ENCODE data around the gene ADAT3. TPM values are rescaled to one million over a fixed set of nuclear protein-coding genes. Genes with fewer than 3 reads are reported as not detected.

The ADAT3 gene
- total and polyA plus RNA-seq, 2 experiments from 2014 or later, result 2.4 to 11.0 TPM

DNA sequence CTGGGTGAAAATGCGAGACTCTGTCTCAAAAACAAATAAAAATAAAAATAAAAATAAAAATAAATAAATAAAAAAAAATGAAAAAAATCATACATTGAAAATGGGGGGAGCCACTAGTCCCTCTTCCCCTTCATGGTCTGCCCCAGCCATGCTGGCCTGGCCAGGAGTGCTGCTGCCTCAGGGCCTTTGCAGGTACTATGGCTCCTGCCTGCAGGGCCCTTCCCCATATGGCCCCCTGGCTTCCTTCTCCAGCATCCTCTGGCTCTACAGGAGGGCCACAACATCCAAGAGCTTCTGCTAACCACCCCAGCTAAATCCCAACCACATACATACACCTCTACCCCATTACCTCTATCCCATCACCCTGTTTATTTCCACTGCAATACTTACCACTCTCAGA lies 15.3 kb upstream of the ADAT3 start:
- Histone ChIP-seq H3K9me2 (replicated peaks; ENCODE audit: insufficient read depth) (no peaks in the 10 kb centered on the region), H3K36me3 (replicated peaks; ENCODE audit: insufficient read depth, low read depth) (no peaks in the 10 kb centered on the region), H3K27ac (no peak overlapping the region), H3K4me2 (no peak overlapping the region), H3K4me1 (ENCODE audit: insufficient read depth) (peaks cover 2% of the 10 kb centered on the region), H2AFZ (no peak overlapping the region), H3K79me2 (peaks cover 1% of the 10 kb centered on the region), H3K4me3 (no peak overlapping the region), H3K27me3 (no peaks in the 10 kb centered on the region), H3K9me3 (ENCODE audit: low read depth) (no peaks in the 10 kb centered on the region), H4K20me1 (ENCODE audit: insufficient read depth, poor library complexity, severe bottlenecking) (no peaks in the 10 kb centered on the region)
- WGBS (ENCODE audit: low lambda C conversion rate, missing lambda C conversion rate), result 100% methylated on average over 1 of the region's 1 CpG
- no peak for TF ChIP-seq EZH2 (IDR thresholded peaks at IDR 0.05; ENCODE audit: borderline replicate concordance)
- TF ChIP-seq EZH2phosphoT487 (IDR thresholded peaks at IDR 0.05; ENCODE audit: low read depth, severe bottlenecking, unreplicated experiment), result no peak
- DNase-seq (ENCODE audit: low spot score), result no peak

DNA sequence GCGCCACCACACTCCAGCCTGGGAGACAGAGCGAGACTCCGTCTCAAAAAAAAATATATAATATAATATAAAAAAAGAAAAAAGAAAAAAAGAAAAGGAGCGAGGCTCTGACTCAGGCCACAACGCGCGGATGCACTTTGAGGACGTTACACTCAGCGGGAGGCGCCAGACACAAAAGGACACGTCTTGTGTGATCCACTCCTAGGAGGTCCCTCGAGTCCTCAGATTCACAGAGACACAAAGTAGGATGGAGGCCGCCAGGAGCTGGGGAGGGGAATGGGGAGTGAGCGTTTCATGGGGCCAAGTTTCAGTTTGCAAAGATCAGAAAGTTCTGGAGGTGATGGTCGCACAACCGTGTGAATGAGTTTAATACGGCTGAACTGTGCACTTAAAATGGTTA lies 11.4 kb upstream of the ADAT3 start:
- no peak overlapping the region for H3K4me2 ChIP-seq
- H3K4me1 ChIP-seq (ENCODE audit: insufficient read depth), result no peaks in the 10 kb centered on the region
- no peaks in the 10 kb centered on the region for H3K9me3 ChIP-seq (ENCODE audit: low read depth)
- TF ChIP-seq EZH2 (IDR thresholded peaks at IDR 0.05; ENCODE audit: borderline replicate concordance) (no peak), EZH2phosphoT487 (IDR thresholded peaks at IDR 0.05; ENCODE audit: low read depth, severe bottlenecking, unreplicated experiment) (no peak)
- TF ChIP-seq, protein P1, sequence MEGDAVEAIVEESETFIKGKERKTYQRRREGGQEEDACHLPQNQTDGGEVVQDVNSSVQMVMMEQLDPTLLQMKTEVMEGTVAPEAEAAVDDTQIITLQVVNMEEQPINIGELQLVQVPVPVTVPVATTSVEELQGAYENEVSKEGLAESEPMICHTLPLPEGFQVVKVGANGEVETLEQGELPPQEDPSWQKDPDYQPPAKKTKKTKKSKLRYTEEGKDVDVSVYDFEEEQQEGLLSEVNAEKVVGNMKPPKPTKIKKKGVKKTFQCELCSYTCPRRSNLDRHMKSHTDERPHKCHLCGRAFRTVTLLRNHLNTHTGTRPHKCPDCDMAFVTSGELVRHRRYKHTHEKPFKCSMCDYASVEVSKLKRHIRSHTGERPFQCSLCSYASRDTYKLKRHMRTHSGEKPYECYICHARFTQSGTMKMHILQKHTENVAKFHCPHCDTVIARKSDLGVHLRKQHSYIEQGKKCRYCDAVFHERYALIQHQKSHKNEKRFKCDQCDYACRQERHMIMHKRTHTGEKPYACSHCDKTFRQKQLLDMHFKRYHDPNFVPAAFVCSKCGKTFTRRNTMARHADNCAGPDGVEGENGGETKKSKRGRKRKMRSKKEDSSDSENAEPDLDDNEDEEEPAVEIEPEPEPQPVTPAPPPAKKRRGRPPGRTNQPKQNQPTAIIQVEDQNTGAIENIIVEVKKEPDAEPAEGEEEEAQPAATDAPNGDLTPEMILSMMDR (IDR thresholded peaks at IDR 0.05; ENCODE audit: poor library complexity), result no peak
- H2AFZ ChIP-seq, result no peak overlapping the region
- no peaks in the 10 kb centered on the region for H3K79me2 ChIP-seq
- H3K4me3 ChIP-seq, result no peak overlapping the region
- H3K36me3 ChIP-seq (replicated peaks; ENCODE audit: insufficient read depth, low read depth), result no peaks in the 10 kb centered on the region
- H3K9me2 ChIP-seq (replicated peaks; ENCODE audit: insufficient read depth), result no peaks in the 10 kb centered on the region
- H4K20me1 ChIP-seq (ENCODE audit: insufficient read depth, poor library complexity, severe bottlenecking), result no peaks in the 10 kb centered on the region
- WGBS (ENCODE audit: low lambda C conversion rate, missing lambda C conversion rate), result 82% methylated on average over 16 of the region's 17 CpGs
- no peak overlapping the region for H3K27ac ChIP-seq
- no peaks in the 10 kb centered on the region for H3K27me3 ChIP-seq
- no peak for DNase-seq (ENCODE audit: low spot score)

- 90% methylated on average over 13 of the region's 13 CpGs for WGBS (ENCODE audit: low lambda C conversion rate, missing lambda C conversion rate)
- H3K4me1 ChIP-seq (ENCODE audit: insufficient read depth), result no peaks in the 10 kb centered on the region
- no peak overlapping the region for H3K4me3 ChIP-seq
- no peaks in the 10 kb centered on the region for H3K9me3 ChIP-seq (ENCODE audit: low read depth)
- TF ChIP-seq EZH2phosphoT487 (IDR thresholded peaks at IDR 0.05; ENCODE audit: low read depth, severe bottlenecking, unreplicated experiment), result no peak
- no peak for TF ChIP-seq EZH2 (IDR thresholded peaks at IDR 0.05; ENCODE audit: borderline replicate concordance)
- TF ChIP-seq, protein P1 (IDR thresholded peaks at IDR 0.05; ENCODE audit: poor library complexity), result no peak
- H2AFZ ChIP-seq, result no peak overlapping the region
- no peaks in the 10 kb centered on the region for H3K27me3 ChIP-seq
- no peaks in the 10 kb centered on the region for H3K9me2 ChIP-seq (replicated peaks; ENCODE audit: insufficient read depth)
- H3K36me3 ChIP-seq (replicated peaks; ENCODE audit: insufficient read depth, low read depth), result no peaks in the 10 kb centered on the region
- H4K20me1 ChIP-seq (ENCODE audit: insufficient read depth, poor library complexity, severe bottlenecking), result no peaks in the 10 kb centered on the region
- no peak overlapping the region for H3K27ac ChIP-seq
- DNase-seq (ENCODE audit: low spot score), result no peak
- H3K79me2 ChIP-seq, result no peaks in the 10 kb centered on the region
- no peak overlapping the region for H3K4me2 ChIP-seq
These were observed 8.7 kb upstream of the ADAT3 start for GRCh38 chr19:1896508-1896907.

- no peak for DNase-seq (ENCODE audit: low spot score)
- H3K79me2 ChIP-seq, result peaks cover 14% of the 10 kb centered on the region
- no peaks in the 10 kb centered on the region for H3K9me2 ChIP-seq (replicated peaks; ENCODE audit: insufficient read depth)
- no peaks in the 10 kb centered on the region for H3K27me3 ChIP-seq
- H3K4me1 ChIP-seq (ENCODE audit: insufficient read depth), result peaks cover 9% of the 10 kb centered on the region
- H3K4me3 ChIP-seq, result no peak overlapping the region
- no peaks in the 10 kb centered on the region for H4K20me1 ChIP-seq (ENCODE audit: insufficient read depth, poor library complexity, severe bottlenecking)
- H3K4me2 ChIP-seq, result no peak overlapping the region
- H3K36me3 ChIP-seq (replicated peaks; ENCODE audit: insufficient read depth, low read depth), result no peaks in the 10 kb centered on the region
- no peak overlapping the region for H2AFZ ChIP-seq
- WGBS (ENCODE audit: low lambda C conversion rate, missing lambda C conversion rate), result 85% methylated on average over 16 of the region's 16 CpGs
- no peak for TF ChIP-seq EZH2phosphoT487 (IDR thresholded peaks at IDR 0.05; ENCODE audit: low read depth, severe bottlenecking, unreplicated experiment)
- TF ChIP-seq EZH2 (IDR thresholded peaks at IDR 0.05; ENCODE audit: borderline replicate concordance), result no peak
- TF ChIP-seq, protein P1 (IDR thresholded peaks at IDR 0.05; ENCODE audit: poor library complexity), result no peak
- H3K9me3 ChIP-seq (ENCODE audit: low read depth), result no peaks in the 10 kb centered on the region
- H3K27ac ChIP-seq, result no peak overlapping the region
These were observed 3.2 kb upstream of the ADAT3 start for GRCh38 chr19:1901940-1902404.
